ENCODE measurements around the gene PRAME.

PRAME gene

GRCh38 chr22:22565981-22566380, 6.9 kb upstream of the PRAME start:
- TF ChIP-seq CTCF (IDR thresholded peaks at IDR 0.05; ENCODE audit: extremely low read depth, missing control alignments) = no peak
- no peak for DNase-seq (ENCODE audit: low spot score)

- DNase-seq (ENCODE audit: low spot score) = no peak
- TF ChIP-seq CTCF (IDR thresholded peaks at IDR 0.05; ENCODE audit: extremely low read depth, missing control alignments) = no peak
These were observed 744 bp downstream of the PRAME start for GRCh38 chr22:22558071-22558971.

GRCh38 chr22:22556995-22557925, 1.8 kb downstream of the PRAME start:
- no peak for TF ChIP-seq CTCF (IDR thresholded peaks at IDR 0.05; ENCODE audit: extremely low read depth, missing control alignments)
- no peak for DNase-seq (ENCODE audit: low spot score)

- TF ChIP-seq CTCF (IDR thresholded peaks at IDR 0.05; ENCODE audit: extremely low read depth, missing control alignments) = no peak
- DNase-seq (ENCODE audit: low spot score) = no peak
These were observed 2.5 kb downstream of the PRAME start for GRCh38 chr22:22556578-22556977.

- TF ChIP-seq CTCF (IDR thresholded peaks at IDR 0.05; ENCODE audit: extremely low read depth, missing control alignments) = no peak
- DNase-seq (ENCODE audit: low spot score) = no peak
These were observed 3.5 kb downstream of the PRAME start for GRCh38 chr22:22555596-22555995.

- DNase-seq (ENCODE audit: low spot score) = peak; percentile 60
- no peak for TF ChIP-seq CTCF (IDR thresholded peaks at IDR 0.05; ENCODE audit: extremely low read depth, missing control alignments)
These were observed 4.3 kb downstream of the PRAME start for GRCh38 chr22:22554587-22555284.
